ENCODE data around the gene DAB1. TPM values are rescaled to one million over a fixed set of nuclear protein-coding genes. Genes with fewer than 3 reads are reported as not detected.

DAB1 gene
- total RNA-seq, 1 donor = not detected

DNA sequence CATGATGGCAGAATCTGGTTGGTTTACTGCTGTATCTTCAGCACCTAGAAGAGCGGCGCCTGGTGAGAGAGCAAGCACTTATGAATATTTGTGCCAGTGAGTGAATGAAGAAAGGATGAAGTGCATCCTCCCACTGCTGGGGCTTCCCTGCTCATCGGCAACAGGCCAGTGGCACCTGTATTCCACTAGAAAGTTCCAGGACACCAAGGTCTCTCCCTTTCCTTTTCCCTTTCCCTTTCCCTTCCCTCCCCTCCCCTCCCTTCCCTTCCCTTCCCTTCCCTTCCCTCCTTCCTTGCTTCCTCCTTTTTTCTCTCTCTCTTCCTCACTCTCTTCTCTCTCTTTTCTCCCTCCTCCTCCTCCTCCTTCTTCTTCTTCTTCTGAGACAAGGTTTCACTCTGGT, 86.2 kb downstream of the DAB1 start:
- H3K4me3 ChIP-seq (ENCODE audit: insufficient read depth, low read length) = no peak overlapping the region
- H2AFZ ChIP-seq (ENCODE audit: low read length) = no peak overlapping the region
- no peak overlapping the region for H3K27ac ChIP-seq (ENCODE audit: low read depth, low read length)
- H3K36me3 ChIP-seq (ENCODE audit: insufficient read depth, low read length) = no peaks in the 10 kb centered on the region
- no peaks in the 10 kb centered on the region for H3K9me3 ChIP-seq (ENCODE audit: low read depth, low read length)
- no peaks in the 10 kb centered on the region for H4K20me1 ChIP-seq (ENCODE audit: insufficient read depth, low read length)
- TF ChIP-seq CTCF (IDR thresholded peaks at IDR 0.05; ENCODE audit: extremely low read depth, low read depth, low read length) = no peak
- no peak overlapping the region for H3K4me2 ChIP-seq (ENCODE audit: insufficient read depth, low read length)
- no peak for DNase-seq (ENCODE audit: insufficient read length, low spot score, missing footprints)
- H3K79me2 ChIP-seq (ENCODE audit: insufficient read depth, low read length) = no peaks in the 10 kb centered on the region
- no peaks in the 10 kb centered on the region for H3K27me3 ChIP-seq (ENCODE audit: insufficient read depth, low read length)
- no peaks in the 10 kb centered on the region for H3K4me1 ChIP-seq (ENCODE audit: insufficient read depth, low read length)

DNA sequence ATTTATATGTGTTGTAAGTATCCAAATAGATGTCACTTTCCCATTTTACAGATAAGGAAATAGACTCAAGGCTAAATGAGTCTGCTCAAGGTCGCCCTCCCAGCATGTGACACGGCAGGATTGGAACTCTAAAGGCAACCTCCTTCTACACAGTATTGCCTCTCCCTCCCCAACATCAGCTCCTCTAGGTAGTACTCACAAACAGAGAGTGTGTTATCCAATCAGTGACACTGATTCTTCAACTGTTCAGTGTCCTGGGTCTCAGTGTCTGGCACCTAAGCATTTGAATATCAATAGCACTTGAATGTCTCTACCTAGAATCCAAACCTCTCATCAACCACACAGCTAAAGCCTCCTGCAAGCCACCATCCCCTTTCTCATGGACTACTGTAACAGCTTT, 87.1 kb downstream of the DAB1 start:
- Histone ChIP-seq H3K36me3 (ENCODE audit: insufficient read depth, low read length) (no peaks in the 10 kb centered on the region), H3K4me2 (ENCODE audit: insufficient read depth, low read length) (no peak overlapping the region), H3K4me3 (ENCODE audit: insufficient read depth, low read length) (no peak overlapping the region), H3K4me1 (ENCODE audit: insufficient read depth, low read length) (no peaks in the 10 kb centered on the region), H4K20me1 (ENCODE audit: insufficient read depth, low read length) (no peaks in the 10 kb centered on the region), H2AFZ (ENCODE audit: low read length) (no peak overlapping the region), H3K79me2 (ENCODE audit: insufficient read depth, low read length) (no peaks in the 10 kb centered on the region), H3K27me3 (ENCODE audit: insufficient read depth, low read length) (no peaks in the 10 kb centered on the region), H3K27ac (ENCODE audit: low read depth, low read length) (no peak overlapping the region), H3K9me3 (ENCODE audit: low read depth, low read length) (no peaks in the 10 kb centered on the region)
- TF ChIP-seq CTCF (IDR thresholded peaks at IDR 0.05; ENCODE audit: extremely low read depth, low read depth, low read length) = no peak
- no peak for DNase-seq (ENCODE audit: insufficient read length, low spot score, missing footprints)

DNA sequence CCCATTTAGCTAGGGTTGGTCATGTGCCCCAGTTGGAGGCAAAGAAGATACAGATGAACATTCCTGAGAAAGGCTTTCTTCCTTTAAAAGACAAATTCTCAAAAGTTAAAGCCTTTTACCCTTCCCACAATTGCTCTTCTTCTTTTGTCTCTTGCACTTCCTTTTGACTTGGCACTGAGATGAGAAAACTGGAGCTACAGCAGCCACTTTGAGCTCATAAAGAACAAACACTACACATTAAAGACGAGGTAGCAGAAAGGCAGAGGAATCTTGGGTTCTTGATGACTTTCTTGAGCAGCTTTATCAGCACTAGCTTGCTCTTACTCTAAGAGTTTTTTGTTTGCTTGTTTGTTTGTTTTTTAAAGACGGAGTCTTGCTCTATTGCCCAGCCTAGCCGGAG, 92.2 kb downstream of the DAB1 start:
- no peak for TF ChIP-seq CTCF (IDR thresholded peaks at IDR 0.05; ENCODE audit: extremely low read depth, low read depth, low read length)
- Histone ChIP-seq H3K79me2 (ENCODE audit: insufficient read depth, low read length) (no peaks in the 10 kb centered on the region), H2AFZ (ENCODE audit: low read length) (no peak overlapping the region), H3K4me1 (ENCODE audit: insufficient read depth, low read length) (no peaks in the 10 kb centered on the region), H3K27ac (ENCODE audit: low read depth, low read length) (no peak overlapping the region), H3K36me3 (ENCODE audit: insufficient read depth, low read length) (no peaks in the 10 kb centered on the region), H3K9me3 (ENCODE audit: low read depth, low read length) (no peaks in the 10 kb centered on the region), H3K4me3 (ENCODE audit: insufficient read depth, low read length) (no peak overlapping the region), H4K20me1 (ENCODE audit: insufficient read depth, low read length) (no peaks in the 10 kb centered on the region), H3K27me3 (ENCODE audit: insufficient read depth, low read length) (no peaks in the 10 kb centered on the region), H3K4me2 (ENCODE audit: insufficient read depth, low read length) (no peak overlapping the region)
- DNase-seq (ENCODE audit: insufficient read length, low spot score, missing footprints) = no peak

- H3K4me1 ChIP-seq (ENCODE audit: insufficient read depth, low read length) = no peaks in the 10 kb centered on the region
- no peak for DNase-seq (ENCODE audit: insufficient read length, low spot score, missing footprints)
- no peak overlapping the region for H2AFZ ChIP-seq (ENCODE audit: low read length)
These were observed 93.9 kb downstream of the DAB1 start for GRCh38 chr1:57329937-57330336.

More at GRCh38 chr1:57329937-57330336, 93.9 kb downstream of the DAB1 start:
- no peaks in the 10 kb centered on the region for H3K9me3 ChIP-seq (ENCODE audit: low read depth, low read length)
- no peak overlapping the region for H3K4me2 ChIP-seq (ENCODE audit: insufficient read depth, low read length)
- no peaks in the 10 kb centered on the region for H4K20me1 ChIP-seq (ENCODE audit: insufficient read depth, low read length)
- H3K79me2 ChIP-seq (ENCODE audit: insufficient read depth, low read length) = no peaks in the 10 kb centered on the region
- no peak for TF ChIP-seq CTCF (IDR thresholded peaks at IDR 0.05; ENCODE audit: extremely low read depth, low read depth, low read length)
- H3K36me3 ChIP-seq (ENCODE audit: insufficient read depth, low read length) = no peaks in the 10 kb centered on the region
- no peak overlapping the region for H3K4me3 ChIP-seq (ENCODE audit: insufficient read depth, low read length)
- H3K27me3 ChIP-seq (ENCODE audit: insufficient read depth, low read length) = no peaks in the 10 kb centered on the region
- no peak overlapping the region for H3K27ac ChIP-seq (ENCODE audit: low read depth, low read length)

All from osteoblast (primary cell).